CD4-positive, CD25-positive, alpha-beta regulatory T cell (primary cell): ENCODE measurements around the gene MRTO4. TPM values are rescaled to one million over a fixed set of nuclear protein-coding genes. Genes with fewer than 3 reads are reported as not detected.
A peak's percentile ranks its signal among the peaks of the same experiment; 100 is the strongest.
"Not testable (repeated sequence)": the region's sequence is repeated elsewhere in the genome, so short reads cannot be mapped to it uniquely, and the experiment has no call there.

ENCODE experiments used
- ATAC-seq, 2 donors: fragments of 150-1000 bp; cut with Tn5 transposase; one replicate each; pipeline ENCODE4 v1.10.0; 2021; ENCODE audit warnings: low read depth in 2 of 2, moderate number of reproducible peaks in 2 of 2, moderate library complexity in 1 of 2
- DNase-seq, 3 donors: peaks; one replicate each; pipeline versions ENCODE4 v3.0.0 to v3.0.0-alpha.2; 2012 to 2022; ENCODE audit warnings: mixed read lengths in 1 of 3
- H3K27ac ChIP-seq: one replicate; pipeline ENCODE4 v1.7.0; 2013; ENCODE audit warnings: mild to moderate bottlenecking, low read length; ENCODE audit not compliant: insufficient read depth, poor library complexity, severe bottlenecking
- H3K27me3 ChIP-seq: one replicate; pipeline ENCODE4 v1.7.0; 2013; ENCODE audit warnings: low read length; ENCODE audit not compliant: control insufficient read depth, insufficient read depth
- H3K36me3 ChIP-seq: one replicate; pipeline ENCODE4 v1.7.0; 2013; ENCODE audit warnings: mild to moderate bottlenecking, low read length, moderate library complexity; ENCODE audit not compliant: control insufficient read depth, insufficient read depth
- H3K4me1 ChIP-seq: 2 replicates; pipeline ENCODE4 v1.7.0; 2013; ENCODE audit warnings: mild to moderate bottlenecking, low read length; ENCODE audit not compliant: insufficient read depth, control insufficient read depth, poor library complexity, severe bottlenecking
- H3K4me3 ChIP-seq: one replicate; pipeline ENCODE4 v1.7.0; 2013; ENCODE audit warnings: low read depth, mild to moderate bottlenecking, low read length, moderate library complexity
- H3K9me3 ChIP-seq, 2 experiments: 1 replicate in 1 of 2; 2 replicates in 1 of 2; pipeline ENCODE4 v1.7.0; 2013; ENCODE audit warnings: low read length in 2 of 2, mild to moderate bottlenecking in 1 of 2, moderate library complexity in 1 of 2; ENCODE audit not compliant: control insufficient read depth in 2 of 2
- H3K27ac Mint-ChIP-seq, 3 donors: one replicate each; pipeline ENCODE4 v1.8.0; 2020 to 2022; ENCODE audit warnings: mild to moderate bottlenecking in 3 of 3, mixed read lengths in 3 of 3, moderate library complexity in 2 of 3
- H3K27me3 Mint-ChIP-seq: one replicate; pipeline ENCODE4 v1.8.0; 2022; ENCODE audit warnings: mild to moderate bottlenecking, mixed read lengths
- H3K36me3 Mint-ChIP-seq: one replicate; pipeline ENCODE4 v1.8.0; 2020; ENCODE audit warnings: mixed read lengths
- H3K4me1 Mint-ChIP-seq, 4 donors: one replicate each; pipeline ENCODE4 v1.8.0; 2020 to 2022; ENCODE audit warnings: mixed read lengths in 4 of 4, mild to moderate bottlenecking in 1 of 4
- H3K4me3 Mint-ChIP-seq, 4 donors: one replicate each; pipeline ENCODE4 v1.8.0; 2020 to 2022; ENCODE audit warnings: mild to moderate bottlenecking in 4 of 4, mixed read lengths in 4 of 4, moderate library complexity in 3 of 4
- H3K9me3 Mint-ChIP-seq, 7 donors: one replicate each; pipeline ENCODE4 v1.8.0; 2020 to 2022; ENCODE audit warnings: mixed read lengths in 7 of 7, mild to moderate bottlenecking in 3 of 7, moderate library complexity in 2 of 7
- polyA plus RNA-seq, 4 donors: library from polyadenylated mRNA; unstranded; fragments of 300-500 nt; fragmentation: Illumina TruSeq; gene quantifications; one replicate each; pipeline ENCODE4 v1.2.3, GENCODE V29; 2021
- total RNA-seq: library from RNA; stranded (reverse); gene quantifications from one replicate; pipeline ENCODE4 v1.2.3, GENCODE V29; 2022

The MRTO4 gene
- total and polyA plus RNA-seq, 5 donors from 2014 or later = 9.9 to 22.4 (median 20.1) TPM

GRCh38 chr1:19208710-19209438 is 42.7 kb upstream of the MRTO4 start:
- peaks cover 51% of the 10 kb centered on the region for H3K4me1 ChIP-seq
- peak overlapping the region; percentile 81 for H3K4me3 ChIP-seq

DNA sequence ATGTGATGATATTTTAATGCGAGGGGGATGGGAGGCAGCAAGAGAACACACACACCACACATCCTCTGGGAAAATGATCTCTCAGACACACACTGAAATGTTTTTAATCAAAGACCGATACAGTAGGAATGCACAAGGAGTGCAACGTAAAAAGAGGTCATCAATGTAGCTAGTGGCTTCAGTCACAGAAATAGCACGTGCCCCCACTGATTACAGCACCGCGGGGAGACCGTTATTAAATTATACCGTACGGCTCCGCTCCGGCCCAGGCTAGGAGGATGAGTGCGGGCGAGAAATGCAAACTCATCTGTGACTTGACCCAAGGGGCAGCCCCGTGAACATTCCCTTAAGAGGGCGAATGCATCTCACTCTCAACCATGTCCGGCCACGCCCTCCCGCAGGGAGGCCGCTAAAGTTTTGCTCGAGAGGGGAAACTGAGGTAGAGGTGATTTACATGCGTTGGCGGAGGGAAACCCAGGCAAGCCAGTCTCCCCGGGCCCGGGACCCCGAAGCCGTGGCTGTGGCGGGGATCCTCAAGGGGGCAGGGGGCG is 42.1 kb upstream of the MRTO4 start:
- no peak for ATAC-seq
- Mint-ChIP-seq H3K9me3 (peaks cover 0 to 2% (median 0%) of the 10 kb centered on the region in 7 donors), H3K4me3 (peak overlapping the region; percentile 91 to 97 (median 96)), H3K27ac (peak overlapping the region; percentile 95 to 99 (median 96)), H3K36me3 (peaks cover 8% of the 10 kb centered on the region), H3K4me1 (peaks cover 25 to 89% (median 66%) of the 10 kb centered on the region in 4 donors), H3K27me3 (peaks cover 4% of the 10 kb centered on the region)
- Histone ChIP-seq H3K27me3 (no peaks in the 10 kb centered on the region), H3K9me3 (no peaks in the 10 kb centered on the region), H3K4me1 (peaks cover 51% of the 10 kb centered on the region), H3K4me3 (peak overlapping the region; percentile 81), H3K36me3 (peaks cover 5% of the 10 kb centered on the region), H3K27ac (peak overlapping the region; percentile 95)
- peak in 2 of 3 donors; percentile 23 to 63 for DNase-seq

More at GRCh38 chr1:19208710-19209438, 42.7 kb upstream of the MRTO4 start:
- Histone ChIP-seq H3K27ac (peak overlapping the region; percentile 95), H3K27me3 (no peaks in the 10 kb centered on the region), H3K36me3 (peaks cover 5% of the 10 kb centered on the region), H3K9me3 (no peaks in the 10 kb centered on the region)
- Mint-ChIP-seq H3K27ac (peak overlapping the region; percentile 95 to 99 (median 96)), H3K4me3 (peak overlapping the region; percentile 91 to 97 (median 96)), H3K36me3 (peaks cover 8% of the 10 kb centered on the region), H3K9me3 (peaks cover 0 to 2% (median 0%) of the 10 kb centered on the region in 7 donors), H3K4me1 (peaks cover 26 to 90% (median 69%) of the 10 kb centered on the region in 4 donors), H3K27me3 (peaks cover 4% of the 10 kb centered on the region)
- no peak for ATAC-seq
- DNase-seq = peak in 1 of 3 donors; percentile 14

DNA sequence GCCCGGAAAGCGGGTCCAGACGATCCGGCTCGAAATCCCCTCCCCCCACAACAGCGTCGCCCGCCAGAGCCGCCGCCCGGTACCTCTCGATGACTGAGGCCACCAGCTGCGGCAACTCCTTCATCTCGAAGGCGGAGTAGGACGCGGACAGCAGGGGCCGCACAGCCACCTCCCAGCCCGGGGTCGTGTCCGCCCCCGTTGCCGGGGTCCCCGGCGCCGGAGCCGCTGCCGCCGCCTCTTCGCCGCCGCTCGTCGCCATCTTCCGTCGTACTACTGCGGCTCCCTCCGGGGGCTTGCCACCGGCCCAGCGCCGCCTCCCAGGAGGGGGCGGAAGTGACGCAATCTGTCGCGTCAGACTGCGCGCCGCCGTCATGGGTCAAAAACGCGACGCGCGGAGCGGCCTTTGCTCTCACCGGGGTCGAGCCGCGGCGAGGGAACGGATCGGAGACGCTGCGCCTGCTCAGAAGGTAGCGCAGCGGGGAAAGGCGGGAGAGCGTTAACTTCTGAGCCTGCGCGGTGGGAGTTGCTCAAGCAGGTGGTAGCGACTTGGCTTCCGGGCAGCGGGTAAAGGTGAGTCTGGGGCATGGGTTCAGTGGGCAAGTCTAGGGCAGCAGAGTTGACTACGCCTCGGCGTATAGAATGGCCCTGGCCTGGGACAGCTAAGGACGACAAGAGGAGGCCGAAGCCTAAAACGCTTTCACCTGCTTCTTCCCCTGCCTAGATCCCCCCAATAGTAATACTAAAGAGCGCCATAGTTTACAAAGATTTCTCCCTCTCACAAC is 41.4 kb upstream of the MRTO4 start, which contains the start of gene UBR4:
Gene UBR4, minus strand, starts transcription at position 277 of the 782 bp plus-strand sequence. Its CDS starts 18 bp downstream, at position 259.
- Mint-ChIP-seq H3K27ac (peak within 1 kb of the TSS; percentile 99 to 100 (median 99)), H3K9me3 (peaks cover 0 to 2% (median 0%) of the 10 kb centered on the region in 7 donors), H3K4me3 (peak within 1 kb of the TSS; percentile 96 to 97 (median 96)), H3K27me3 (peaks cover 4% of the 10 kb centered on the region), H3K4me1 (peaks cover 19 to 87% (median 60%) of the 10 kb centered on the region in 4 donors), H3K36me3 (peaks cover 8% of the 10 kb centered on the region)
- peak; percentile 96 to 97 (median 96) for DNase-seq
- Histone ChIP-seq H3K4me1 (peaks cover 52% of the 10 kb centered on the region), H3K36me3 (peaks cover 8% of the 10 kb centered on the region), H3K4me3 (peak within 1 kb of the TSS; percentile 93), H3K27ac (peak within 1 kb of the TSS; percentile 95), H3K9me3 (no peaks in the 10 kb centered on the region), H3K27me3 (no peaks in the 10 kb centered on the region)
- peak; percentile 90 to 96 for ATAC-seq

DNA sequence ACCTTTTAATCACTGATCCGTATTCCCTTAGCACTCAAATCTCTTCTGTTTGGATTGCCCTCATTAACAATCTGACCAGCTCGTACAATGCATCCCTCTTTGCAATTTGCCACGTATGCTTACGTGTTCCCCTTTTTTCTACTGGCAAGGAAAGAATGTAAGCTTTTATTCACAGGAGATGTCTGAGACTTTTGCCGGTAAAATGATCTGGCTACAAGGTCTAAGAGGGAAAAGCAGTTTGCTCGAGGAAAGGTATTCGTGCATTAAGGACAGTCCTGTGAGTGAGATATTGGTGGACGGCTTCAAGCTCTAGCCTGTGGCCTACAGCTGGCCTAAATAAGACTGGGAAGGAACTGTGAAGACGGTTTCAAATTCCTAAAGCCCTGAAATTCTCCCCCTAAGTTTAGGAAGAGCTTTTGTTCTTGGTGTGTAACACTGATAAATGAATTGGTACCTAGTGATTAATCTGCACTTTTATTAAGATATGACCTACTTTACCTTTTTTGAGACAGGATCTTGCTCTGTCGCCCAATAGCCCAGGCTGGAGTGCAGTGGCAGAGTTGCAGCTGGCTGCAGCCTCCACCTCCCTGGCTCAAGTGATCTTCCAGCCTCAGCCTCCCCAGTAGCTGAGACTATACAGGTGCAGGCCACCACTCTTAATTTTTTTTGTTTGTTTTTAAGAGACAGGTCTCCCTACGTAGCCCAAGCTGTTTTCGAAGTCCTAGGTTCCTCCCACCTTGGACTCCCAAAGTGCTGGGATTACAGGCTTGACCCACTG is 40.6 kb upstream of the MRTO4 start:
- Mint-ChIP-seq H3K27ac (peak overlapping the region; percentile 99 to 100 (median 99)), H3K27me3 (peaks cover 4% of the 10 kb centered on the region), H3K9me3 (peaks cover 0 to 2% (median 0%) of the 10 kb centered on the region in 7 donors), H3K36me3 (peaks cover 8% of the 10 kb centered on the region), H3K4me3 (peak overlapping the region; percentile 96 to 97 (median 96)), H3K4me1 (peaks cover 14 to 82% (median 54%) of the 10 kb centered on the region in 4 donors)
- Histone ChIP-seq H3K9me3 (no peaks in the 10 kb centered on the region), H3K36me3 (peaks cover 10% of the 10 kb centered on the region), H3K4me3 (peak overlapping the region; percentile 93), H3K4me1 (peaks cover 48% of the 10 kb centered on the region), H3K27me3 (no peaks in the 10 kb centered on the region), H3K27ac (peak overlapping the region; percentile 95)
- no peak for ATAC-seq
- DNase-seq = no peak

GRCh38 chr1:19212167-19212566 is 39.4 kb upstream of the MRTO4 start:
- no peaks in the 10 kb centered on the region for H3K27me3 ChIP-seq
- H3K4me3 ChIP-seq = no peak overlapping the region
- H3K27ac Mint-ChIP-seq = peak overlapping the region in 2 of 3 donors; percentile 40 to 74
- H3K36me3 ChIP-seq = peaks cover 10% of the 10 kb centered on the region
- peaks cover 4% of the 10 kb centered on the region for H3K36me3 Mint-ChIP-seq
- peaks cover 0 to 2% (median 0%) of the 10 kb centered on the region in 7 donors for H3K9me3 Mint-ChIP-seq
- H3K9me3 ChIP-seq = no peaks in the 10 kb centered on the region
- peak overlapping the region; percentile 28 for H3K27ac ChIP-seq
- H3K4me3 Mint-ChIP-seq = peak overlapping the region; percentile 14 to 59 (median 43)
- DNase-seq = no peak
- H3K4me1 Mint-ChIP-seq = peaks cover 8 to 72% (median 46%) of the 10 kb centered on the region in 4 donors
- peaks cover 4% of the 10 kb centered on the region for H3K27me3 Mint-ChIP-seq
- H3K4me1 ChIP-seq = peaks cover 41% of the 10 kb centered on the region
- ATAC-seq = no peak

- Histone ChIP-seq H3K36me3 (peaks cover 22% of the 10 kb centered on the region), H3K27ac (no peak overlapping the region), H3K4me1 (peaks cover 29% of the 10 kb centered on the region), H3K9me3 (no peaks in the 10 kb centered on the region), H3K4me3 (no peak overlapping the region), H3K27me3 (no peaks in the 10 kb centered on the region)
- Mint-ChIP-seq H3K27ac (peak overlapping the region in 1 of 3 donors; percentile 33), H3K4me1 (peaks cover 5 to 61% (median 40%) of the 10 kb centered on the region in 4 donors), H3K36me3 (peaks cover 12% of the 10 kb centered on the region), H3K27me3 (peaks cover 4% of the 10 kb centered on the region), H3K9me3 (peaks cover 0 to 2% (median 0%) of the 10 kb centered on the region in 7 donors), H3K4me3 (peak overlapping the region in 1 of 4 donors; percentile 1)
- no peak for DNase-seq
- ATAC-seq = no peak
Observed at GRCh38 chr1:19213580-19213979, 38.0 kb upstream of the MRTO4 start.

- not testable (repeated sequence) for ATAC-seq, H3K4me1 ChIP-seq, H3K4me3 Mint-ChIP-seq, H3K27me3 ChIP-seq, H3K27ac ChIP-seq, H3K4me3 ChIP-seq, H3K27me3 Mint-ChIP-seq, H3K9me3 Mint-ChIP-seq, DNase-seq, H3K9me3 ChIP-seq
- H3K36me3 ChIP-seq = peaks cover 51% of the 10 kb centered on the region
- H3K27ac Mint-ChIP-seq = peak overlapping the region in 1 of 3 donors; percentile 31
- H3K4me1 Mint-ChIP-seq = peaks cover 4 to 36% (median 29%) of the 10 kb centered on the region in 4 donors
- H3K36me3 Mint-ChIP-seq = peaks cover 34% of the 10 kb centered on the region
Observed at GRCh38 chr1:19216585-19216984, 35.0 kb upstream of the MRTO4 start.
